ENCODE results near the gene MRPL42. TPM values are rescaled to one million over a fixed set of nuclear protein-coding genes. Genes with fewer than 3 reads are reported as not detected.
A peak's percentile ranks its signal among the peaks of the same experiment; 100 is the strongest.

MRPL42 gene
- total RNA-seq: 100 to 1,000 TPM in 1 of 2 donors, 10 to 100 TPM in 1; 91.1 to 131 TPM
- 140 TPM for polyA plus RNA-seq (2013, experiment 1 of 2)
- polyA plus RNA-seq (2013, experiment 2 of 2): 125 TPM
- long read RNA-seq, experiment 1, full-length matches to known transcripts: 29 of 48 reads
- long read RNA-seq, experiment 1, partial matches to known transcripts: 7 of 48 reads
- long read RNA-seq, experiment 1, other reads (novel, unspliced or antisense): 12 of 48 reads
- long read RNA-seq, experiment 2, full-length matches to known transcripts: 198 of 213 reads
- long read RNA-seq, experiment 2, partial matches to known transcripts: 5 of 213 reads
- long read RNA-seq, experiment 2, other reads (novel, unspliced or antisense): 10 of 213 reads
- long read RNA-seq, experiment 3, full-length matches to known transcripts: 277 of 298 reads
- long read RNA-seq, experiment 3, partial matches to known transcripts: 3 of 298 reads
- long read RNA-seq, experiment 3, other reads (novel, unspliced or antisense): 18 of 298 reads
- long read RNA-seq, experiment 4, full-length matches to known transcripts: 123 of 130 reads
- long read RNA-seq, experiment 4, partial matches to known transcripts: 2 of 130 reads
- long read RNA-seq, experiment 4, other reads (novel, unspliced or antisense): 5 of 130 reads

GRCh38 chr12:93467351-93468007 lies at the start of gene MRPL42:
MRPL42 (plus strand) TSS chr12:93467514; CDS start chr12:93469286, 1,772 bp downstream.
- peak within 1 kb of the TSS; percentile 94 for H3K4me3 Mint-ChIP-seq
- H3K27ac Mint-ChIP-seq: peak within 1 kb of the TSS; percentile 97
- no peaks in the 10 kb centered on the region for H3K9me3 Mint-ChIP-seq
- peak; percentile 99 for DNase-seq
- H3K27ac ChIP-seq (ENCODE audit: low read depth, low read length): peak within 1 kb of the TSS; percentile 99
- peak within 1 kb of the TSS; percentile 97 for H3K9ac ChIP-seq (ENCODE audit: extremely low read depth, low read length, poor library complexity, severe bottlenecking)
- no peaks in the 10 kb centered on the region for H3K27me3 ChIP-seq (ENCODE audit: control insufficient read depth, insufficient read depth, low read length, poor library complexity, severe bottlenecking)
- H3K36me3 Mint-ChIP-seq (ENCODE audit: low read depth): peaks cover 19% of the 10 kb centered on the region
- H3K36me3 ChIP-seq (ENCODE audit: control insufficient read depth, insufficient read depth, low read length): peaks cover 21% of the 10 kb centered on the region
- no peaks in the 10 kb centered on the region for H3K4me1 ChIP-seq (ENCODE audit: control insufficient read depth, insufficient read depth, low read length)
- no peaks in the 10 kb centered on the region for H3K27me3 Mint-ChIP-seq (ENCODE audit: insufficient read depth)
- 2 to 3% methylated on average over 29 to 36 of the region's 36 CpGs for WGBS, 2 experiments (ENCODE audit: insufficient coverage in 1 of 2, insufficient read length in 1 of 2)
- peak within 1 kb of the TSS; percentile 99 for H3K4me3 ChIP-seq (ENCODE audit: low read length)
- TF ChIP-seq CTCF (conservative IDR thresholded peaks at IDR 0.05): peak; percentile 84
- H3K9me3 ChIP-seq (ENCODE audit: control insufficient read depth, low read length): no peaks in the 10 kb centered on the region
- peaks cover 17% of the 10 kb centered on the region for H3K4me1 Mint-ChIP-seq

- peaks cover 17% of the 10 kb centered on the region for H3K4me1 ChIP-seq (ENCODE audit: control insufficient read depth, insufficient read depth, low read length)
- no peak overlapping the region for H3K9ac ChIP-seq (ENCODE audit: extremely low read depth, low read length, poor library complexity, severe bottlenecking)
- Mint-ChIP-seq H3K9me3 (no peaks in the 10 kb centered on the region), H3K27ac (no peak overlapping the region), H3K4me1 (peaks cover 39% of the 10 kb centered on the region), H3K36me3 (ENCODE audit: low read depth) (peaks cover 5% of the 10 kb centered on the region), H3K4me3 (no peak overlapping the region), H3K27me3 (ENCODE audit: insufficient read depth) (no peaks in the 10 kb centered on the region)
- no peaks in the 10 kb centered on the region for H3K27me3 ChIP-seq (ENCODE audit: control insufficient read depth, insufficient read depth, low read length, poor library complexity, severe bottlenecking)
- no peaks in the 10 kb centered on the region for H3K9me3 ChIP-seq (ENCODE audit: control insufficient read depth, low read length)
- no peak for DNase-seq
- 78 to 95% methylated on average over 2 to 4 of the region's 4 CpGs for WGBS, 2 experiments (ENCODE audit: insufficient coverage in 1 of 2, insufficient read length in 1 of 2)
- H3K4me3 ChIP-seq (ENCODE audit: low read length): no peak overlapping the region
- peaks cover 14% of the 10 kb centered on the region for H3K36me3 ChIP-seq (ENCODE audit: control insufficient read depth, insufficient read depth, low read length)
- no peak for TF ChIP-seq CTCF (conservative IDR thresholded peaks at IDR 0.05)
- H3K27ac ChIP-seq (ENCODE audit: low read depth, low read length): no peak overlapping the region
Measured at GRCh38 chr12:93417967-93418480, 49.3 kb upstream of the MRPL42 start.

GRCh38 chr12:93419388-93420034 lies 47.8 kb upstream of the MRPL42 start:
- WGBS, 2 experiments (ENCODE audit: insufficient coverage in 1 of 2, insufficient read length in 1 of 2): 13% methylated on average over 1 of the region's 1 CpG; no CpG with 5 or more reads in 1 of the 2 experiments
- Histone ChIP-seq H3K4me3 (ENCODE audit: low read length) (no peak overlapping the region), H3K27me3 (ENCODE audit: control insufficient read depth, insufficient read depth, low read length, poor library complexity, severe bottlenecking) (no peaks in the 10 kb centered on the region), H3K27ac (ENCODE audit: low read depth, low read length) (no peak overlapping the region), H3K36me3 (ENCODE audit: control insufficient read depth, insufficient read depth, low read length) (peaks cover 6% of the 10 kb centered on the region), H3K4me1 (ENCODE audit: control insufficient read depth, insufficient read depth, low read length) (peaks cover 22% of the 10 kb centered on the region), H3K9ac (ENCODE audit: extremely low read depth, low read length, poor library complexity, severe bottlenecking) (no peak overlapping the region), H3K9me3 (ENCODE audit: control insufficient read depth, low read length) (no peaks in the 10 kb centered on the region)
- DNase-seq: no peak
- Mint-ChIP-seq H3K36me3 (ENCODE audit: low read depth) (peaks cover 3% of the 10 kb centered on the region), H3K9me3 (no peaks in the 10 kb centered on the region), H3K27me3 (ENCODE audit: insufficient read depth) (no peaks in the 10 kb centered on the region), H3K4me1 (peaks cover 54% of the 10 kb centered on the region), H3K4me3 (no peak overlapping the region), H3K27ac (no peak overlapping the region)
- TF ChIP-seq CTCF (conservative IDR thresholded peaks at IDR 0.05): peak; percentile 81
